Measurements from ENCODE around the gene NPHP3.
"Not testable (repeated sequence)": the region's sequence is repeated elsewhere in the genome, so short reads cannot be mapped to it uniquely, and the experiment has no call there.

DNA sequence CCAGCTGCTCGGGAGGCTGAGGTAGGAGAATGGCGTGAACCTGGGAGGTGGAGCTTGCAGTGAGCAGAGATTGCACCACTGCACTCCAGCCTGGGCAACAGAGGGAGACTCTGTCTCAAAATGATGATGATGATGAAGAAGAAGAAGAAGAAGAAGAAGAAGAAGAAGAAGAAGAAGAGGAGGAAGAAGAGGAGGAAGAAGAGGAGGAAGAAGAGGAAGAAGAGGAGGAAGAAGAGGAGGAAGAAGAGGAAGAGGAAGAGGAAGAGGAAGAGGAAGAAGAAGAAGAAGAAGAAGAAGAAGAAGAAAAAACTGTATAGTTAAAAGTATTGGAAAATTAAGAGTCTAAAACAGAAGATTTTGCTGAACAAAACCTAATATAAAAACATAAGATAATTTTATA, 80.8 kb downstream of the NPHP3 start:
- TF ChIP-seq, protein P1, sequence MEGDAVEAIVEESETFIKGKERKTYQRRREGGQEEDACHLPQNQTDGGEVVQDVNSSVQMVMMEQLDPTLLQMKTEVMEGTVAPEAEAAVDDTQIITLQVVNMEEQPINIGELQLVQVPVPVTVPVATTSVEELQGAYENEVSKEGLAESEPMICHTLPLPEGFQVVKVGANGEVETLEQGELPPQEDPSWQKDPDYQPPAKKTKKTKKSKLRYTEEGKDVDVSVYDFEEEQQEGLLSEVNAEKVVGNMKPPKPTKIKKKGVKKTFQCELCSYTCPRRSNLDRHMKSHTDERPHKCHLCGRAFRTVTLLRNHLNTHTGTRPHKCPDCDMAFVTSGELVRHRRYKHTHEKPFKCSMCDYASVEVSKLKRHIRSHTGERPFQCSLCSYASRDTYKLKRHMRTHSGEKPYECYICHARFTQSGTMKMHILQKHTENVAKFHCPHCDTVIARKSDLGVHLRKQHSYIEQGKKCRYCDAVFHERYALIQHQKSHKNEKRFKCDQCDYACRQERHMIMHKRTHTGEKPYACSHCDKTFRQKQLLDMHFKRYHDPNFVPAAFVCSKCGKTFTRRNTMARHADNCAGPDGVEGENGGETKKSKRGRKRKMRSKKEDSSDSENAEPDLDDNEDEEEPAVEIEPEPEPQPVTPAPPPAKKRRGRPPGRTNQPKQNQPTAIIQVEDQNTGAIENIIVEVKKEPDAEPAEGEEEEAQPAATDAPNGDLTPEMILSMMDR (IDR thresholded peaks at IDR 0.05), result not testable (repeated sequence)
- not testable (repeated sequence) for TF ChIP-seq POLR2A (IDR thresholded peaks at IDR 0.05)

Measured in thyroid gland (tissue), 4 donors.